Stimulated activated CD8-positive, alpha-beta memory T cell treated with anti-CD3 and anti-CD28 coated beads, Interleukin-4, amount 100 ng/mL, for 48 hours (primary cell): ENCODE data around the gene CPEB4.
A peak's percentile ranks its signal among the peaks of the same experiment; 100 is the strongest.

Experiments used
- DNase-seq: peaks from one replicate; pipeline ENCODE4 v3.0.0-alpha.2; 2020

Gene CPEB4

DNA sequence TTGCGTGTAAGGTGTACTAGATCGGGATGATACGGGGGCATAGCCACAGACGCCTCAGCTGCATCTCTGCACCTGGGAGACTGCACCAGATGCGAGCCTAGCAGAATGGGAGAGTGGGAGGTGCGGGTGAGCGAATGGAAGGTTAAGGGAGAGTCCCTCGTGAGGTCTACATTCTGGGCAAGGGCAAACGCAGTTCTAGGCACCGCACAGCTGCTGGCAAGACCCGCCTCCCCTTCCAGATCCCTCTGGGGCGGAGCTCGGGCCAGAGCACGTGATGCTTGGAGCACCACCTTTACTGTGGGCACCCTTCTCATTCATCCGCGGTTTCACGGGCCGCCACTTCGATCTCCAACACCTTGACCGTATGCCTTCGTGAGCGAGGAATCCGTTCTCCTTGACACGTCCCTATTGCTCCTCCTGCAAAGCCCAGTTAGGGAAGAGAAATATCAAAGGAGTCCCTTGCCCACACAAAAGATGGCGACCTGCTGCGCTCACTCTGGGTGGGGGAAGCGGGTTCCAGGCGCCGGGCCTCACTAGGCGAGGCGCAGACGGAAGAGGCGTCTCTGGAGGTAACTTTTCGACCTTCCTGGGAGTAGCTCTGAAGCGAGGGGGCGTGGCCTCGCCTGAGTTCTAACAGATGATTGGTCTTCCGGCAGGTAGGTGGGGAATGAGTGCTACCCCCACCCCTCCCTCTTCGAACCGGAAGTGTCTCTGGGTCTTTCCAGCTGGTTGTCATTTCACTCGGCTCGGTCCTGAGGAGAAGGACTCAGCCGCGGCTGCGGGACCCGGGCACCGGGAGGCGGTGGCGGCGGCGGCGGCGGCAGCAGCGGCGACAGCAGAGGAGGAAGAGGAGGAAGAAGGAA, at the start of gene CPEB4:
Gene CPEB4 (plus strand): TSS at position 740 of the 863 bp plus-strand sequence. CDS start 1,385 bp downstream, outside the sequence.
- peak; percentile 95 for DNase-seq

DNA sequence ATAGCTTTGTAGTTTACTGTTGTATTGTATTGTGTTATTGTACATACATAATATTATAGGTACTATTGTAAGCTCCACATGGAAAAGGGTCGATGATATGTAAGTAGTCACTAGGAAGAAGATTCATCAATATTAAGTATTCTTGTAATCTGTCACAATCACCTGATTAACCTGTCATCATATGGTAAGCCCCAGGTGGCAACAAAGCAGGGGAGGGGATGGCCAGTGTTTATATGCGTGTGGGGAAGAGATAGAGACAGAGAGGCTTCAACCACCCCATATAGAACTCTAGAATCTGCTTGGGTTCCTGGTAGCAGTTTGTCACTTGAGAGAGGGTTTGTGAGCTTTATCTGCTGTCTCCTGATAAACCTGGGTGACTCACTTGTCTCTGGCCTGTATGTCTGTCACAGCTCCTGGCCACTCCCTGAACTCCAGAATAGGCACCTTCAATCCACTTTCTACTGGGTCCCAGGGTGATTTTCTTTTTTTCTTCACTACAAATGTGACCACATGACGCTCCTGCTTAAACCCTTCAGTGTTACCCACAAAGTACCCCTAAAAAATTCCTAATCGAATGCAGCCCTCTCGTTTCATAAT, 48.9 kb upstream of the CPEB4 start:
- DNase-seq = no peak

DNA sequence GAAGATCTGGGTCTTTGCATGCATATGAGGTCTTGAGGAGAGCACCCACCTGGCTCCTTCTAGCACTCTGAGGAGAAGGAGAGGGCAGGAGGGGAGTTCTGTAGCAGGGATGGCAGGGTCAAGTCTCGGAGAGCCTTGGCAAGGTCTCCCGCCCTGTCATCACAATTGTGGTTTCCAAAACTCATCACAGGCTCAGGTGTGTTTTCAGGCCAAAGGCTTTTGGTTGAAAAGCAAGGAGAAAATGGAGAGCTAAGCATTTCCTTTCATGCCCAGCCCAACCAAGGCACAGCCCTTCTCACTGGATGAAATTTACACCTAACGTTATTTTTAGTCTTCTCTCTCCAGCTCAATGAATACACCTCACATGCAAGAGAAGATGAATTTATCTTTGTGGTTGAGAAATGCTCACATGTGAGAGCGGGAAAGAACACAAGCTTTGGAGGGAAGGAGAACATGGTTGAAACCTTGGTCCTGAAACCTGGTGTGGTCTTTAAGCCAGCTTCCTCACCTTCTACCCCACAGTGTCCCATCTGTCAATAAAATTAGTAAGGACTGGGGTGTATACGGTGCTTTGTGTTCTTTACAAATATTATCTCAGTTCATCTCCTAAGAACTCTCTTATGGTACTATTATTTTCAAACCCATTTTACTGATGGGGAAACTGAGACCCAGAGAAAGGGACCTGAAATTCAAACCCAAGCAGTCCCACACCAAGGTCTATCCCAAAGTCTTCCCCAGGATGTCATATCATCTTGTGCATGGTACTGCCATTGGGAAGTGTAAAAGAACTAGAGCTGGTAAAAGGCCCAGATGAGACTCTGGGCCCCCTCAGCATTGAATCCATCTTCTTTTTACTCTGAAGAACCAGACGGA, 47.8 kb upstream of the CPEB4 start:
- no peak for DNase-seq

DNA sequence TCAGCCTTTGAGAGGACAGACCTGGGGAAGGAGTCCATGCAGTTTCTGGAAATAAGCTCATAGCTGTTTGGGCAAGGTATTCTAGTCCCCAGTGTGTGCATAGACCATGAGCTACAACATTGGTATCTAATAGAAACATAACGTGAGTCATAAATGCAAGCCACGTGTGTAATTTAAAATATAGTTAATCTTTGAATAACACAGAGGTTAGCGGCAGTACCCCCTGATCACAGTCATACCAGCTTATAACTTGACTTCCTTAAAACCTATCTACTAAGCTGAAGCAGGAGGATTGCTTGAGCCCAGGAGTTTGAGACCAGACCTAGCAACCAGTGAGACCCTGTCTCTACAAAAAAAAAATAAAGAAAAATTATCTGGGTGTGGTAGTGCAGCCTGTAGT, 46.4 kb upstream of the CPEB4 start:
- no peak for DNase-seq

DNA sequence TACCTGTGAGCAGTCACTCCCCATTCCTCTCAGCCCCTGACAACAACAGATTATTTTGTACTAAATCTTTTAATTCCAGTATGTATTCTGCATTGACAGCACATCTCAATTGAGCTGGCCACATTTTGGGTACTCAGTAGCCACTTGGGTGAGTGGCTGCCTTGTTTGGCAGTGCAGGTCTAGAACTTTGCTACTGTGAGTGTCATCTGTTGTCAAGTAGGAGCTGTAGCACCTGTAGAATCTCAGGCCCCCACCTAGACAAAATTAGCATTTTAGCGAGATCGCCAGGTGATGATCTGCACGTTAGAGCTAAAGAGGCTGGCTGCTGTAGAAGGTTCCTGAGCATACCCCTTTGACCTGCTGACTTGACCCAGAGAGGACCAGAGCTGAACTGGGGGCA, 44.4 kb upstream of the CPEB4 start:
- no peak for DNase-seq

DNA sequence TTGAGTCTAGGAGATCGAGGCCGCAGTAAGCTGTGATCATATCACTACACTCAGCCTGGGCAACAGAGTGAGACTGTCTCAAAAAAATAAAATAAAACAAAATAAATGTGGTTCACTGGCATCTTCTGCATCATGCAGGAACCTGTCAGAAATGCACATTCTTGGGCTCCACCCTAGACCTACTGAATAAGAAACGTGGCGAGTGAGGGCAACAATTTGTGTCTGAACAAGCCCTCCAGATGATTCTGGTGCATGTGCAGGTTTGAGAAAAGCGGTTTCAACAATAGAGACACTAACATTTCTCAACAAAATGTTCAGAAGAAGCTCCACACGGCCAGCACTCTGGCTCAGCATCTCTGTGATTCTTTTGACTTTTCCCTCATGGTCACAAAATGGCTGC, 42.8 kb upstream of the CPEB4 start:
- DNase-seq = no peak

DNA sequence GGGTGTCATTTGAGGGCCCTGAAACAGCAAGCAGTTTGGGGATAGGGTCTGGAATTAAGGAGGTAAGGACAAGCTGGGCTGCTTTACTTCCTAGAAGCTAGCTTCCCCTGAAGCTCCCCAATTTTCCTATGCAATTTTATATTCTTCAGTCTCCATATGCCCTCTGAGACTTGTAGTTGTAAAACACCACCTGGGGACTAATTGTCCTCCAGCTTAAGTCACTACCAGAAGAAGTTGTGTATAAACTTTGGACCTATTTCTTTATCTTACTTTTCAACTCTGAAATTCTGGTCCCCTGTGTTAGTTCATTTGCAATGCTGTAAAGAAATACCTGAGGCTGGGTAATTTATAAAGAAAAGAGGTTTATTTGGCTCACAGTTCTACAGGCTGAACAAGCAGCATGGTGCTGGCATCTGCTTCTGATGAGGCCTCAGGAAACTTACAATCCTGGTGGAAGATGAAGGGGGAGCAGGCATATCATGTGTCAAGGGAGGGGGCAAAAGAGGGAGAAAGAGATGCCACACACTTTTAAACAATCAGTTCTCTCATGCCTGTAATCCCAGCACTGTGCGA, 41.1 kb upstream of the CPEB4 start:
- no peak for DNase-seq

DNA sequence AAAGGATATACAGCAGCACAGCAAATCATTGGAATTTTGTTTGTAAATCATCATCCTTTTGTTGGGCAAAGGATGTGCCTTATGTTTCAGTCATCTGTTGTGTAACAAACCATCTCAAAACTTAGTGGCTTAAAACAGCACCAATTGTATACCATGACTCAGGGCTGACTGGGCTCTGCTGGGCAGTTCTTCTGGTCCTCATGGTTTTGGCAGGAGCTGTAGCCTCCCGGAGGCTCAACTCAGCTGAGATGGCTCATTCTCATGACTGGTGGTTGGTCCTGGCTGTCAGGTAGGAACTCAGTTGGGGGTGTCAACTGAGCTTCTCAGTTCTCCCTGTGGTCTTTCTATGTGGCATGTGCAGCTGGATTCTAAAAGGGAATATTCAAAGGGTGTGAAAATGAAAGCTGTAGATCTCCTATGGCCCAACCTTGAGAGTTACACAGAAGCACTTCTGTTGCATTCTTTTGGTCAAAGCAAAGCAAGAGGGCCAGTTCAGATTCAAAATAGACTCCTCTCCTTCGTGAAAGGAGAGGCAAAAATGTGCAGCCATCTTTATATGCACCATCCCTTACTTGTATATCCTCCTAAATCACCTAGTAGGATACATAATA, 39.1 kb upstream of the CPEB4 start:
- DNase-seq = no peak

DNA sequence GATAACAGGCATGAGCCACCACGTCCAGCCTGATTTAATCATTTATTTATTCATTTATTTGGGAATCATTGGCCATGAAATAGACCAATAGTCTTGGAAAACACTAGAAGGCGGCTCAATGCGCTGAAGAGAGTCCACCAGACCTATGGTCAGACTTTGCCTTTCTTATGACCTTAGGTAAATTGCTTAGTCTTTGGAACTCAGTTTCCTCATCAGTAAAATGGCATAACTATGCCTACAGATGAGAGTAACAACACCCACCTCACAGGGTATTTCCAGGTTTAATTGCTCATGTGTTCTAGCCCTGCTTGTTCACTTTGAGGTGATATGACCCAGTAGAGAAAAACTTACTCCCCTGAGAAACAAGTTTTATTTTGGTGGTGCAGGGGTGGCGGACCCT, 38.2 kb upstream of the CPEB4 start:
- DNase-seq = no peak

DNA sequence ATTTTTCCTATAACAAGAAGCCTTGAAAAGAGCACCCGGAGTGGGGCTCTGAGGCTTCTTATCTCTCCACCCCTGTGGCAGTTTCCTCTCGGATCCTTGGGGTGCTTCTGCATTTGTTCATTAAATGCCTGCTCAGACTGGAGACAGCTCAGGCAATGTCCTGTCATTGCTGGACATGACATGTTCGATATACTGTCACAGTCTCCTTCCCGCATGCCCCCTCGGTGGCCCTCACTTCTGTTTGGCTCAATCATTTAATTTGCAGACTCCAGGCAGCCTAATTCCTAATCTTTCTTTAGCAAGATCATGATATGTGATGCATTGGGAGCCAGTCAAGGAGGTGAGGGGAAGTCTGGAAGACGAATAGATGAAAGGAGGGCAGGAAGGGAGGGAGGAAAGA, 37.5 kb upstream of the CPEB4 start:
- DNase-seq = no peak

DNA sequence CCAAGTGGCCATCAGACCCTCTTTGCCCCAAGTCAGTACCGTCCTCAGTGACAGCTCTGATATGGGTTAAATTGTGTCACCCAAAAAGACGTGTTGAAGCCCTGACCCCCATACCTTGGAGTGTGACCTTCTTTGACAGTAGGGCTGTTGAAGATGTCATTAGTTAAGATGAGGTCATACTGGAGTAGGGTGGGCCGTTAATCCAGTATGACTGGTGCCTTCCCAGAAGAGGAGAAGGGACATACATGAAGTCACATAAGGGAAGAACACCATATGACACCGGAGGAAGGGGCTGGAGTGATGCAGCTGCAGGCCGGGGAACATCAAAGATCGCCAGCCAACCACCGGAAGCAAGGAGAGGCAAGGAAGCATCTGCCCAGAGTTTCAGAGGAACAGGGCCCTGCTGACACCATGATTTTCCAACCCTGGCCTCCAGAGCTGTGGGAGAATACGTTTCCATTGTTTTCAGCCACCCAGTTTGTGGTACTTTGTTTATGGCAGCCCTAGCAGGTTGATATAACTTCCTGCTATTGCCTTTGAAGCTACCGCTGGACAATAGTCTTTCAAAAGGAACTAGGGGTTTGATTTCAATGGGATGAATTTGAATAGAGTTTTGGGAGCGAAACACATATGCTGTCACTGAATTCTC, 36.4 kb upstream of the CPEB4 start:
- no peak for DNase-seq

DNA sequence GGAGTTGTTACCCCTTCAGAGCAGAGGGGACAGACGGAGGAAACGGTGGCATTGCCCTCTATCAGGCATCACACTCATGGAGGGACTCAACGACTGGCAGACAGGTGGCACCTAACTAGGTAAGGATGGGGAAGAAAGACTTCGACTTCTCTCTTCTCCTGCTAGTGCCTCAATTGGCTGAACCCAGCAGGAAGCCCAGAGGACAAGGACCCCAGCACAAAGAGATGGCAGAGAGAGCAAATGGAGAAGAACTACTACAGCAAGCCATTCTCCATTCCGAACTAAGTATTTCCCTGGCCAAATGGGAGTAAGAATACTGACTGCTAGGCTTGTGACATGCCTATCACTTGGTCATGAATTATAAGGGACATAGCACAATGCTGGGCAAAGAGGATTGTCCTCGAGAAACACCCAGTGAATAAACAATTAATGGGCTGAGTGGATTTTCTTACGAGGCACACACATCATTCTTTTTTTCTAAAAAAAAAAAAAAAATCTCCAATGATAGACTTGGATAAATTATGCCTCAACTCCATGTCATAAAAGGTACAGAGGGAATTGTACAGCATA, 35.3 kb upstream of the CPEB4 start:
- DNase-seq = no peak

DNA sequence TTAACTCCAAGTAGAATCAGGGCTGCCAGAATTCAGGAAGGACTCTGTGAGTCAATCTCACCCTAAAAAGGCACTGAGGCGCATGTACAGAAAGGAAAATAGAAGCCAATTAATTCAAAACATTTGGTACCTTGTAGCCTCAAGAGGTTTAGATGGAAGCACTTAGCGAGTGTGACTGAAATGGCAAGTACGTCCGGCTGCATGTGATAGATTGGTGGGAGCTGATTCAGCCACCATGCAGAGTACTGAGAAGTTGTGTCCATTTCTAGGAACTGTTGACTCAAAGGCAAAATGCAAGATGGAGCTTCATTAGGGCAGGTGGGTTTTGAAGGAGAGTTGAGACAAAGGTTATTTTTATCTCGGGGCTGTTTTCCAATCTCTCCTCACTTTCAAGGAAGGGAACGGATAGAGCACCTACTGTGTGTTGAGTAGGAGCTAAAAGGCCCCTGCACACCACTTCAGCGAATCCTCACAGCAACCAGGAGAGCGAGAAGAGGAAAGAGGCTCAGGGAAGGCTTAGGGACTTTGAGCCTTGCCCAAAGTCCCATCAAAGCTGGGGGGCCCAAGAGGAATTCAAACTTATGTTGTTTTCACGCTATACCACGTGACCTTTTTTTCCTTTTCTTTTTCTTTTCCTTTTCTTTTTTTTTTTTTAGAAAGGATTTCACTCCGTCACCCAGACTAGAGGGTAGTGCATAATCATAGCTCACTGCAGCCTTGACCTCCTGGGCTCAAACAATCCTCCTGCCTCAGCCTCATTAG, 34.6 kb upstream of the CPEB4 start:
- no peak for DNase-seq

DNA sequence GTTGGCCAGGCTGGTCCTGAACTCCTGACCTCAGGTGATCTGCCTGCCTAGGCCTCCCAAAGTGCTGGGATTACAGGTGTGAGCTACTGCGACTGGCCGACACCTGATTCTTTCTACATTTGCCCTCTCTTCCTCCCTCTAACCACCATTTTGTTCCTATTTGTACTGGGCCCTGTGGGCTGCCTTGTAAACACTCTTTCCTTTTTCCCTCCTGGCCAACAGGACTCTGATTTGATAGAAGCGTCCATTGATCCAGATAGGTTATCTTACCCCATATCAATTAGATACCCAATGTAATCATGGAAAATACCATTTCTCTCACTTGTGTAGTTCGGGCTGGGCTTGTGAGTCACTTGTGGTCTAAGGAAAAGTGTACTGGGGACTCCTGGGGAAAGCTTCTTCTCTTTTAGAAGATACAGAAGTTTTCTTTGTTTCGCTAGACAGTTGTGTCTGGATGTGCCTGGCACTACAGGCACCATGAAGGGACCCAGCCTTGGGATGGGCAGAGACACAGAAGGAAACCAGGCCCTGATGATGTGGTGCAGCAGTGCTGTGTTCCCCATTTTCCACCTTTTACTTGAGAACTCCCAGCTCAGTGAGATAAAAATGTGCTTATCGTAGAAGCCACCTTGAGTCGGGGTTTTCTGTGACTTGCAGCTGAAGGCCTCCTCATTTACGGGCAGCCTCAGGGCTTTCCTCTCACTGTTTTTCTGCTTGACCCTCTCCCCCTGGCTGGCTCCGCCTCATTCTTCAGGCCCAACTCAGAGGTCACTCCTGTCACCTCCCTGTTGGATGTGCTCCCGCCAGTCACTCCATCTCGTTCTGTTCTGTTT, 32.8 kb upstream of the CPEB4 start:
- no peak for DNase-seq

DNA sequence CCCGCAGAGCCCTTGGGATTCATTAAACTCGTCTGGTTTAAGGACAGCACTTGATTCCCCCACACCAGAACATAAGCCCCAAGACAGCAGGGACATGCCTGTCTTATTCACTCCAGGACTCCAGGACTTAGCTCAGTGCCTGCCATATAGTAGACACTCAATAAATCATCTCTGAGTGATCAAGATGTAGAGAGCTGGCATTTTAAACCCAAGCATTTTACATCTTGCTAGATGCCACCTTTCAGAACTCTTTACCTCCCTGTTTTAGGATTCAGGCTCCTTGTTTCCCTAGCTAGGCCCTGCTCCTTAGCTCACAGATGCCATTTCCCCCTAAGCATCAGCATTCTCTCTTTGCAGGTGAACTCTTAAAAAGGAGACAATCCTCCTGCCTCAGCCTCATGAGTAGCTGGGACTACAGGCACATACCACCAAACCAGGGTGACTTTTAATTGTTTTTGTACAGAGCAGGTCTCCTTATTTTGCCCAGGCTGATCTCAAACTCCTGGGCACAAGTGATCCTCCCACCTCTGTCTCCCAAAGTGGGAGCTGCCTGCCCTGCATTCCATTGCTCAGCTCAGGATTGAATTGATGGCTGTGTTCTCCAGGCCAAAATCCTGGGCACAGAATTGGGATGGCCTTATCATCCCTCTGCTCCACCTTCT, 32.0 kb upstream of the CPEB4 start:
- no peak for DNase-seq

DNA sequence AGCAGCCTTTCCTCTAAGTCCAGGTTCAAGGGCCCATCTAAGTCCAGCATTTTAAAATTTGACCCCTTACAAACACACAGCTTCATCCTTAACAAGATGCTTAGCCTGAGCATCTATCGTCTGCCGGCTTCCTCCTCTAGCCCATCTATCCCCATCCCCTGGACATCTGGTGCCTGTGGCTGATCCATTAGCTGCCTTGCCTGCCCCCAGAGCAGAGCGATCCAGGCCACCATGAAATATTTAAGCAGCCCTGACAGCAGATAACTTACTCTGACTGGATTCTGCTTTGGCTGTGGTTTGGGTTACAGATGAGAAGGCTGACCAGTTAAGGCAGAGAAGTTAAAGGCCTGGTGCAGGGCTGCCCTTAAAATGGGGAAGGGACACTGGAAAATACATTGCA, 30.9 kb upstream of the CPEB4 start:
- no peak for DNase-seq

DNA sequence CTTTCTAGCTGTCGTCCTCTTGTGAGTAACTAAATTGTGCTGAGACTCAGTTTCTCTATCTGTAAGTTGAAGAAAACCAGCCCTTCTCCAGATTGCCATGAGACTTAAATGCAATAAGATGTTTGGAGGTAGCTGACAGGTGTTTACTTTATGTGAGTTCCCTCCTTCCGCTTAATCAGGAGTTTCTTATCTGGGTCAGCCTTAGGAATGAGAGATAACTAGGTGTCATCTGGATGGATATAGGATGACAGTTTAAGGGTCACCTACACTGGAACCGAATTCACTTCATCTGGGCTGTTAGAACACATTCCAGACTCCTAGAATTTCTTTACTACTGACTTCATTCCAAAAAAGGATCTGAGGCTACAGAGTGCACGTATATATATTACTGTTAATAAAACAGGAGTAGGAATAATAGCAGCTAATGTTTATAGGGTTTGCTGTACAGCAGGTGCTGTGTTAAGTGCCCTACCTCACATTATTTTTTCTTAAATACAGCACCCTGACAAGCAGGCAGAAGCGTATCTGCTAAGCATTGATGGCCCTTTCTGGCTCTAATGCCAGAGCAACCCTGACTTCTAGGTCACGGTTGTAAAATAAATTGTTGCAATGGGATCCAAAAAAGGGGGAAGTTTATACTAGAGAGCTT, 30.0 kb upstream of the CPEB4 start:
- no peak for DNase-seq

DNA sequence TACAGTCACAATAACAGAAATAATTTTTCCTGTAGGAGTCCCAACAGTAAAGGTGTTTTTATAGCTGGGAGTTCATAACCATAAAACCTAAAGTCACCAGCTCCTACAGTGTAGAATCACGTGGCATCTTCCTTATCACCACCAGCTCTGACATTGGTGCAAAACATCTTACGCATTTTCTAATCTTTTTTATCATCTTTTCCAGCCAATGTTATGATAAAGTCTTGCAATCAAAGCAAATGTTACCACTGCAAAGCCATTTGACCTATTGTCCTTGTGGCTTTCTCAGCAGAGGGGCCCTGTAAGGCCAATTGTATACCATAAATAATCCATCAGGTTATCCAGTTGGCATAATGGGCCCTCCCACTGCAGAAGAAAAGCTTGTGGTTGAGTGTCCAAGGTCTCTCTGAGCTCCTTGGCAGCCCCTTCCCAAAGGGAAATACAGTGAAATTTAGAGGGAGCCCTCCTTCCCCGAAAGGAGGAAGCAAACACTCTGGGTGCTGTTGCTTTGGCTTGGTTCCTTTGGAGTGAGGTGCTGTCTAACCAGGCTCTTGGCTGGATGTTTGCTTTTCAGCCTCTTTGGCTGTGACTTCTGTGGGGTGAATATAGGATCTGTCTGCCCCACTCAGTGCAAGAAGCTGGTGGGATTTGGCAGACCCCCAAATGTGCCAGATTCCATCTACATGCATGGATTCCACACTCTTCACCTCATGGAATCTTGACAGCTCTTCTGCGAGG, 29.3 kb upstream of the CPEB4 start:
- DNase-seq = no peak
